Heart left ventricle (tissue), 16 donors: ENCODE measurements around the gene RAB1A. TPM values are rescaled to one million over a fixed set of nuclear protein-coding genes. Genes with fewer than 3 reads are reported as not detected.

Experiments
- ATAC-seq, 4 donors: fragments of 200-7000 bp; cut with Tn5 transposase; one replicate each; pipeline ENCODE4 v1.9.1; 2020 to 2022; ENCODE audit warnings: moderate library complexity in 4 of 4, mild to moderate bottlenecking in 3 of 4, moderate number of reproducible peaks in 1 of 4
- DNase-seq, 5 donors: peaks; one replicate each; pipeline ENCODE4 v3.0.0-alpha.2; 2020
- H3K27ac ChIP-seq, 12 donors: fragments of 200-600 bp; sonication (generic) in 4 of 12; one replicate each; pipeline versions ENCODE4 v1.5.0 to v1.8.0; 2016 to 2022; ENCODE audit warnings: mild to moderate bottlenecking in 2 of 12
- H3K27me3 ChIP-seq, 9 donors: fragments of 200-600 bp; sonication (generic) in 2 of 9; one replicate each; pipeline versions ENCODE4 v1.5.1 to v1.8.0; 2016 to 2022; ENCODE audit warnings: mild to moderate bottlenecking in 3 of 9
- H3K36me3 ChIP-seq, 9 donors: fragments of 200-600 bp; sonication (generic) in 2 of 9; one replicate each; pipeline versions ENCODE4 v1.5.0 to v1.8.0; 2018 to 2022; ENCODE audit warnings: mild to moderate bottlenecking in 2 of 9
- H3K4me1 ChIP-seq, 12 donors: fragments of 200-600 bp; sonication (generic) in 4 of 12; one replicate each; pipeline versions ENCODE4 v1.5.0 to v1.8.0; 2016 to 2022; ENCODE audit warnings: mild to moderate bottlenecking in 3 of 12
- H3K4me3 ChIP-seq, 12 donors: fragments of 200-600 bp; sonication (generic) in 4 of 12; one replicate each; pipeline versions ENCODE4 v1.5.0 to v1.8.0; 2017 to 2022; ENCODE audit warnings: mild to moderate bottlenecking in 9 of 12, moderate library complexity in 4 of 12
- H3K9me3 ChIP-seq, 12 donors: fragments of 200-600 bp; sonication (generic) in 4 of 12; one replicate each; pipeline versions ENCODE4 v1.5.0 to v1.8.0; 2016 to 2022; ENCODE audit warnings: mild to moderate bottlenecking in 1 of 12
- POLR2A ChIP-seq, 2 donors: fragments of 450-650 bp; IDR thresholded peaks; one replicate each; pipeline ENCODE4 v1.6.1; 2017; ENCODE audit warnings: antibody characterized with exemption in 2 of 2, mild to moderate bottlenecking in 2 of 2, moderate library complexity in 2 of 2
- WGBS, 4 donors: extraction: QIAGEN DNeasy Blood & Tissue Kit in 2 of 4; methylation state at CpG; one replicate each; pipeline versions ENCODE4 v1.1.5 to v1.1.7; 2013 to 2018; 5-methylcytosine and 5-hydroxymethylcytosine counted together
- intact Hi-C, 10 donors: fragments of 100-400 bp; cut with DNase I; formaldehyde crosslinking; loops; one replicate each; pipeline versions ENCODE4 v1.11.1 to v1.14.2; 2022
- polyA plus RNA-seq, 2 donors: library from polyadenylated mRNA; stranded (reverse); fragments of 200-250 nt; gene quantifications; one replicate each; pipeline ENCODE4 v1.2.3, GENCODE V29; 2013
- total RNA-seq, 9 donors: library from RNA; depleted of rRNA in 2 of 9; stranded (reverse); fragments of >200 nt in 2 of 9; fragmentation: NEBNext Ultra II Directional in 3 of 9; extraction: Animal tissue kit (Norgen Biotek cat#: 25700) in 3 of 9; gene quantifications; one replicate each; pipeline versions ENCODE4 v1.1.0 to v1.2.4, GENCODE V29; 2016 to 2023
- TF ChIP-seq, protein P1 (sequence below), 12 donors: fragments of 200-600 bp; sonication (generic) in 4 of 12; IDR thresholded peaks; one replicate each; pipeline versions ENCODE4 v1.5.0 to v1.8.0; 2018 to 2022; ENCODE audit warnings: antibody characterized with exemption in 12 of 12, mild to moderate bottlenecking in 5 of 12
- donor health status: ischemic (EF 13 %, LVEDD 7.1; RV severe dilation, severe dysfunction).
- donor health status: healthy with polysubstance abuse.
- donor health status: DM: no; HTN: yes; CAD: no.
- donor health status: DM: no; HTN: no; CAD: no.
- donor health status: ischemic (EF 25% LVEDD 6.9; RV normal size, moderate dysfunction).
- donor health status: ischemic (EF 25% LVEDD 5.7; RV mildly dilated, moderate dysfunction).
- donor health status: healthy.
- donor health status: DM: yes; HTN: yes; CAD: no.
- donor health status: ischemic (EF 35%, LVEDD 5.7; RV mildly dilated, moderate dysfunction).
- donor health status: nonischemic (EF 11% LVEDD 7.7; RV severe dilation, severe dysfunction).
- donor health status: DM: yes; HTN: yes; CAD: no.
- donor health status: PGD.
- donor health status: ischemic (EF 29% LVEDD 5.4; RV normal size, mild dysfunction).
- donor health status: nonischemic (EF 23%, LVEDD 6.1; RV moderate dilation, normal function).

Gene RAB1A
- total and polyA plus RNA-seq, 11 donors = 49.0 to 164 (median 118) TPM

DNA sequence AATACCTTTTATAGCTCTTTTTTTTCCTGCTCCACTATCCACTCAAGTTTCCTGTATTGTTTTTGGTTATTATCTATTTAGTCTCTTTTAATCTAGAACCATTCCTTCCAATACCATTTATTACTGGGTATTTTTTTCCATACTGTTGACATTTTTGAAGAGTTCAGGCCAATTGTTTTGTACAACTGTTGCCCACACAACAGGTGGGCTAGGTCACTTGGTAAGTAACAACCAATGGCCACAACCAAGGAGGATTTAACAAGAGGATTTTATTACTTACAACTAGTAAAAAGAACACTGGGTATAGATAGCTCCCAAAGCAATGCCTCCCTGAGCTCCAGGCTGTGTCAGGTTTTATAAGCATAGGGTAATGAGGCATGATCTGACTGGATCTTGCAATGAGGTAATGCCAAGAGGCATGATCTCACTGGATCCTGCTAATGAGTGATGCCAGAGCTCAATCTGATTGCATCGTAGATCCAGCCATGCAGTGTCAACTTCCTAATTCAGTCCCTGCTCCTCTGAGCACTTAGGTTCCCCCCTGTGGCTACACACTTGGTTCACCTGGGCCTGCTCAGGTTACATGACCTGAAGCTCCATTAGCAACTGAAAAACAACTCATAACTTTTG lies 80.8 kb downstream of the RAB1A start:
- no peak for DNase-seq
- no peak for ATAC-seq
- TF ChIP-seq, protein P1, sequence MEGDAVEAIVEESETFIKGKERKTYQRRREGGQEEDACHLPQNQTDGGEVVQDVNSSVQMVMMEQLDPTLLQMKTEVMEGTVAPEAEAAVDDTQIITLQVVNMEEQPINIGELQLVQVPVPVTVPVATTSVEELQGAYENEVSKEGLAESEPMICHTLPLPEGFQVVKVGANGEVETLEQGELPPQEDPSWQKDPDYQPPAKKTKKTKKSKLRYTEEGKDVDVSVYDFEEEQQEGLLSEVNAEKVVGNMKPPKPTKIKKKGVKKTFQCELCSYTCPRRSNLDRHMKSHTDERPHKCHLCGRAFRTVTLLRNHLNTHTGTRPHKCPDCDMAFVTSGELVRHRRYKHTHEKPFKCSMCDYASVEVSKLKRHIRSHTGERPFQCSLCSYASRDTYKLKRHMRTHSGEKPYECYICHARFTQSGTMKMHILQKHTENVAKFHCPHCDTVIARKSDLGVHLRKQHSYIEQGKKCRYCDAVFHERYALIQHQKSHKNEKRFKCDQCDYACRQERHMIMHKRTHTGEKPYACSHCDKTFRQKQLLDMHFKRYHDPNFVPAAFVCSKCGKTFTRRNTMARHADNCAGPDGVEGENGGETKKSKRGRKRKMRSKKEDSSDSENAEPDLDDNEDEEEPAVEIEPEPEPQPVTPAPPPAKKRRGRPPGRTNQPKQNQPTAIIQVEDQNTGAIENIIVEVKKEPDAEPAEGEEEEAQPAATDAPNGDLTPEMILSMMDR (IDR thresholded peaks at IDR 0.05) = no peak
- TF ChIP-seq POLR2A (IDR thresholded peaks at IDR 0.05) = no peak
- H3K4me3 ChIP-seq = no peak overlapping the region
- H3K9me3 ChIP-seq = peaks cover 0 to 10% (median 2%) of the 10 kb centered on the region in 12 donors
- H3K27ac ChIP-seq = no peak overlapping the region
- WGBS, 4 donors = 78 to 90% (median 85%) methylated on average over 1 of the region's 1 CpG
- no peaks in the 10 kb centered on the region for H3K36me3 ChIP-seq
- H3K4me1 ChIP-seq = peaks cover 0 to 21% (median 0%) of the 10 kb centered on the region in 12 donors
- H3K27me3 ChIP-seq = no peaks in the 10 kb centered on the region
- intact Hi-C loops = loop anchor here in 2 of 10 donors (10.0 kb wide), 2 partner anchors 64 to 454 kb away; partner anchors contain the start of gene SLC1A4 (in 1 of the 2)

DNA sequence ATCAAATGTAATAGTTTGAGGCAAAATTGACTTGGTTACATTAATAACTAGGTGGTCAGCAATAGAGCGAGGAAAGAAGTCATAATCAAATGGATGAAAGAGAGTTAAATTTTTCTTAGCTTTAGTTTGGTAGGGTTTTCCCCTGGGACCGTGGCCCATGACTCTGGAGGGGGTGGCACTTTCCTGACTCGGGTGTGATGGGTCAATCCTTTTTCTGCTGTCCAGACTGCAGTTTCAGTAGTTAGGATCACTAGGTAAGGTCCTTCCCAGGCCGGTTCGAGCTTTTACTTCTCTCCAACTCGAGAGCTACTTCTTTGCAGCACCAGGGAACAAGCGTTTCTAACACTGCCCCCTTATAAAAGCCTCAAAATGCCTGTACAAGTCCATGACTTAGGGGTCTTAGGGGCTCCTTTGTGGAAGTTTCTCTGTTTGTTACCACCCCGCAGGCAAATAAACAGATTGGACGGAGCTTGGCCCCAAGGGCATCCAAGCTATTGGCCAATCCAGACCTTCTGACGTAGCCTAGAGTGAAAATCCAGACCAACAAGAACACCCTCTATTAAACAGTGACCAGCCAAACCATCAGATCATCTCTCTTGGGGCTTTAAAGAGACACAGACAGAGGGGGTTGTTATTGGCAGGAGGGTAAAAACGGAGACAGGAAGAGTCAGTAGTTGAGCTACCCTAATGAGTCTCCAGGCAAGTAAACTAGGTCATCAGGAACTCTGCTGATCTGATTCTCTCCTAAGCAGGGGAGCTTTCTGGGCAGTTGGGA lies 83.1 kb downstream of the RAB1A start:
- intact Hi-C loops = loop anchor here in 3 of 10 donors (2.0 to 10.0 kb wide), 3 partner anchors 62 to 452 kb away; partner anchors contain the start of gene SLC1A4 (in 1 of the 3)
- H3K9me3 ChIP-seq = peaks cover 0 to 15% (median 5%) of the 10 kb centered on the region in 12 donors
- H3K27ac ChIP-seq = peak overlapping the region in 6 of 12 donors; percentile 19 to 59 (median 30)
- no peaks in the 10 kb centered on the region for H3K27me3 ChIP-seq
- no peak overlapping the region for H3K4me3 ChIP-seq
- peaks cover 0 to 10% (median 1%) of the 10 kb centered on the region in 12 donors for H3K4me1 ChIP-seq
- TF ChIP-seq, protein P1 (IDR thresholded peaks at IDR 0.05) = no peak
- TF ChIP-seq POLR2A (IDR thresholded peaks at IDR 0.05) = no peak
- DNase-seq = peak in 1 of 5 donors; percentile 36
- ATAC-seq = peak; percentile 59 to 96 (median 78)
- 76 to 81% (median 79%) methylated on average over 11 of the region's 11 CpGs for WGBS, 4 donors
- H3K36me3 ChIP-seq = no peaks in the 10 kb centered on the region

- DNase-seq = no peak
- H3K4me3 ChIP-seq = no peak overlapping the region
- no peak overlapping the region for H3K27ac ChIP-seq
- 75 to 82% (median 78%) methylated on average over 9 to 10 of the region's 10 CpGs for WGBS, 4 donors
- H3K27me3 ChIP-seq = no peaks in the 10 kb centered on the region
- H3K36me3 ChIP-seq = no peaks in the 10 kb centered on the region
- H3K9me3 ChIP-seq = peaks cover 0 to 15% (median 5%) of the 10 kb centered on the region in 12 donors
- intact Hi-C loops = loop anchor here in 3 of 10 donors (2.0 to 10.0 kb wide), 3 partner anchors 61 to 451 kb away; partner anchors contain the start of gene SLC1A4 (in 1 of the 3)
- TF ChIP-seq POLR2A (IDR thresholded peaks at IDR 0.05) = no peak
- TF ChIP-seq, protein P1 (IDR thresholded peaks at IDR 0.05) = no peak
- ATAC-seq = no peak
- H3K4me1 ChIP-seq = peaks cover 0 to 10% (median 1%) of the 10 kb centered on the region in 12 donors
Measured at GRCh38 chr2:65045651-65046050, 84.3 kb downstream of the RAB1A start.
